SK-N-MC (cell line): Measurements from ENCODE around the gene PACSIN2.

Experiments used
- EZH2 ChIP-seq: fragments of 200-600 bp; sonication (generic); IDR thresholded peaks from one replicate; pipeline ENCODE4 v1.6.1; 2017; ENCODE audit warnings: antibody characterized with exemption
- FOXP2 ChIP-seq: optimal IDR thresholded peaks from 2 replicates; pipeline ENCODE3; 2011; ENCODE audit warnings: mild to moderate bottlenecking, moderate library complexity; ENCODE audit not compliant: insufficient read depth; ENCODE audit errors: extremely low read length, control extremely low read depth
- POLR2AphosphoS5 ChIP-seq: IDR thresholded peaks from 2 replicates; pipeline ENCODE4 v1.6.1; 2012; ENCODE audit warnings: mild to moderate bottlenecking, low read depth, low read length, borderline replicate concordance

GRCh38 chr22:43012390-43012789 lies 2.6 kb downstream of the PACSIN2 start:
- TF ChIP-seq POLR2AphosphoS5: no peak
- TF ChIP-seq FOXP2: no peak
- TF ChIP-seq EZH2: no peak
